ENCODE data around the gene KAT7. TPM values are rescaled to one million over a fixed set of nuclear protein-coding genes. Genes with fewer than 3 reads are reported as not detected.

Gene KAT7
- total RNA-seq, 1 donor from 2014 or later, result 65.7 TPM

- H3K4me3 Mint-ChIP-seq (ENCODE audit: unreplicated experiment), result no peak overlapping the region
Measured at GRCh38 chr17:49748223-49748622, 40.3 kb upstream of the KAT7 start.

GRCh38 chr17:49748791-49749190, 39.7 kb upstream of the KAT7 start:
- Mint-ChIP-seq H3K27me3 (ENCODE audit: unreplicated experiment) (no peaks in the 10 kb centered on the region), H3K9me3 (ENCODE audit: unreplicated experiment) (peaks cover 1% of the 10 kb centered on the region), H3K36me3 (ENCODE audit: unreplicated experiment) (no peaks in the 10 kb centered on the region), H3K4me3 (ENCODE audit: unreplicated experiment) (no peak overlapping the region), H3K27ac (ENCODE audit: unreplicated experiment) (no peak overlapping the region), H3K4me1 (ENCODE audit: low read depth, unreplicated experiment) (peaks cover 14% of the 10 kb centered on the region)
- no peak for TF ChIP-seq CTCF (IDR thresholded peaks at IDR 0.05; ENCODE audit: partially characterized antibody, unreplicated experiment)
- no peak for DNase-seq

More at GRCh38 chr17:49748223-49748622, 40.3 kb upstream of the KAT7 start:
- Mint-ChIP-seq H3K9me3 (ENCODE audit: unreplicated experiment) (peaks cover 1% of the 10 kb centered on the region), H3K36me3 (ENCODE audit: unreplicated experiment) (no peaks in the 10 kb centered on the region), H3K4me1 (ENCODE audit: low read depth, unreplicated experiment) (peaks cover 14% of the 10 kb centered on the region), H3K27ac (ENCODE audit: unreplicated experiment) (no peak overlapping the region), H3K27me3 (ENCODE audit: unreplicated experiment) (no peaks in the 10 kb centered on the region)
- TF ChIP-seq CTCF (IDR thresholded peaks at IDR 0.05; ENCODE audit: partially characterized antibody, unreplicated experiment), result no peak
- DNase-seq, result no peak

DNA sequence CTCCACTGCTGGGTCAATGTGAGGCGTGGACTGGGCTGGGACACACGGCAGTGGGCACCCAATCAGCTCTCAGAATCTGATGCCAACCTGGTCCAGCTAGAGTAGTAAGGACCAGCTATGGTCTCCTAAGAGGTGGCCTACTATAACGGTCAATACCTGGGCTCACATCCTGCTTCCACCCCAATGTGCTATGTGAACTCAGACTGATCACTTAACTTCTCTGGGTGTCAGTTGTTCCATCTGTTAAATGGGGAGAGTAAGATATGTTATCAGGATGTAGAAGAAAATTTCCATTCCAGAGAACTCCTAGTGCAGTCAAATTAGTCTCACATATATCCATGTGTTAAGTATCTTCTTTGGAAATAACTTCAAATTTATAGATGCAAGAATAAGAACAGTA, 38.8 kb upstream of the KAT7 start:
- no peak overlapping the region for H3K4me3 Mint-ChIP-seq (ENCODE audit: unreplicated experiment)
- TF ChIP-seq CTCF (IDR thresholded peaks at IDR 0.05; ENCODE audit: partially characterized antibody, unreplicated experiment), result no peak
- H3K27me3 Mint-ChIP-seq (ENCODE audit: unreplicated experiment), result no peaks in the 10 kb centered on the region
- H3K27ac Mint-ChIP-seq (ENCODE audit: unreplicated experiment), result no peak overlapping the region
- DNase-seq, result no peak
- no peaks in the 10 kb centered on the region for H3K36me3 Mint-ChIP-seq (ENCODE audit: unreplicated experiment)
- peaks cover 1% of the 10 kb centered on the region for H3K9me3 Mint-ChIP-seq (ENCODE audit: unreplicated experiment)
- peaks cover 14% of the 10 kb centered on the region for H3K4me1 Mint-ChIP-seq (ENCODE audit: low read depth, unreplicated experiment)

- Mint-ChIP-seq H3K4me1 (ENCODE audit: low read depth, unreplicated experiment) (peaks cover 18% of the 10 kb centered on the region), H3K27me3 (ENCODE audit: unreplicated experiment) (no peaks in the 10 kb centered on the region), H3K4me3 (ENCODE audit: unreplicated experiment) (no peak overlapping the region), H3K36me3 (ENCODE audit: unreplicated experiment) (no peaks in the 10 kb centered on the region), H3K9me3 (ENCODE audit: unreplicated experiment) (peaks cover 3% of the 10 kb centered on the region), H3K27ac (ENCODE audit: unreplicated experiment) (no peak overlapping the region)
- no peak for DNase-seq
- TF ChIP-seq CTCF (IDR thresholded peaks at IDR 0.05; ENCODE audit: partially characterized antibody, unreplicated experiment), result no peak
Measured at GRCh38 chr17:49752508-49752907, 36.0 kb upstream of the KAT7 start.

DNA sequence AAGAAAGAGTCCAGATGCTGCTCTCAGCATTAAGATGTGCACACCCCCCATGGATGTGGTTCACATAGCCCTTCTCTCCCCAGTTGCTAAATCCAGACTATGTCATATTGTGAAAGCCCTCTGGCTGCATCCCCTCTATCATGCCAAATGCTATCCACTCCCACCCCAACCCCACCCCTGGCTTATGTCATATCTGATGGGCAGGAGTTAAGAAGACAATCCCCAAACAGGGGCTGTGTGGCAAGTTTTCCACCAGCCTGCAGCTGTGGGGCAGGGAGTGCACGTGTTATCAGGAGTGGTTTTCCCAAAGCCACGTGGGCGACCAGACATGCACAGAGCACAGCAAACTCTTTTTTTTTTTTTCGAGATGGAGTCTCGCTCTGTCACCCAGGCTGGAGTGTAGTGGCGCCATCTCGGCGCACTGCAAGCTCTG, 34.5 kb upstream of the KAT7 start:
- TF ChIP-seq CTCF (IDR thresholded peaks at IDR 0.05; ENCODE audit: partially characterized antibody, unreplicated experiment), result no peak
- Mint-ChIP-seq H3K4me1 (ENCODE audit: low read depth, unreplicated experiment) (peaks cover 18% of the 10 kb centered on the region), H3K27me3 (ENCODE audit: unreplicated experiment) (no peaks in the 10 kb centered on the region), H3K9me3 (ENCODE audit: unreplicated experiment) (peaks cover 3% of the 10 kb centered on the region), H3K4me3 (ENCODE audit: unreplicated experiment) (no peak overlapping the region), H3K36me3 (ENCODE audit: unreplicated experiment) (no peaks in the 10 kb centered on the region), H3K27ac (ENCODE audit: unreplicated experiment) (no peak overlapping the region)
- DNase-seq, result no peak
